IPS-11a (cell line): Measurements from ENCODE around the gene MARCHF2.
"Not testable (repeated sequence)": the region's sequence is repeated elsewhere in the genome, so short reads cannot be mapped to it uniquely, and the experiment has no call there.

Experiments used
- H3K4me3 ChIP-seq: one replicate; pipeline ENCODE4 v1.5.1; 2013; ENCODE audit warnings: low read depth, low read length, control low read depth

The MARCHF2 gene

DNA sequence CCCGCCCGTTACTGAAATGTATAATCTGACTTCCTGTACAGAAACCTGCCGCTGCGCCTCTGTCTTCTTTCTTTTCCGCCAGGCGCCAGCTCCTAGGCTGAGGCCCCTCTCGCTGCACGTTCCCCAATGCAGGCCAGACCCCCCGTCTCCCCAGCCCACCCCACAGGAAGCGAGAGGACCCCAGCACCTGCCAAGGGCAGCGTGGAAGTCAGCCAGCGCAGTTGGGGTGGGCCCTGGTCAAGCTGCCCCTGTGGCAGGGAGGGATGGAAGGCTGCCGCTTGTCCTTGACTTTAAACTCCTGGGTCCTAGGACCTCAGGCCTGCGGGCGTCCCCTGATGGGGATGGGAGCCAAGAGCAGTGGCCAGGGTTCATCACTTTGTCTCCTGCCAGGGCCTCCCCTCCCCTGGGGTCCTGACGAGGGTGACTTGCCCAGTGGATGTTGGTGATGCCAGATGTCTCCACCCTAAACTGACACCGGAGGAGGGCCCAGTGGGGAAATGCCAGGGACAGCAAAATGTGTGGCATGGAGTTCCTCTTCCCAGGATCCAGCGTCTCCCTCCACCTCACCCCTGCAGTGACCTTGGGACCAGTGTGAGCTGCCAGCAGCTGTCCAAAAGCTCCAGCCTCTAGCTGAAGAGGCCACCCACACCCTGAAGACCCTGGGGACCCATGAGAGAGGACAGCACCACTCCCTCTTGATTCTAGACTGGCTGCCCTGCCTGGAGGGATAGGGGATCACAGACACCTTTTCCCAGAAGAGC lies 8.5 kb upstream of the MARCHF2 start:
- no peak overlapping the region for H3K4me3 ChIP-seq

- not testable (repeated sequence) for H3K4me3 ChIP-seq
Observed at GRCh38 chr19:8410718-8411117, 2.4 kb upstream of the MARCHF2 start.

GRCh38 chr19:8413629-8413995 lies 507 bp downstream of the MARCHF2 start:
- H3K4me3 ChIP-seq: peak overlapping the region; percentile 63

DNA sequence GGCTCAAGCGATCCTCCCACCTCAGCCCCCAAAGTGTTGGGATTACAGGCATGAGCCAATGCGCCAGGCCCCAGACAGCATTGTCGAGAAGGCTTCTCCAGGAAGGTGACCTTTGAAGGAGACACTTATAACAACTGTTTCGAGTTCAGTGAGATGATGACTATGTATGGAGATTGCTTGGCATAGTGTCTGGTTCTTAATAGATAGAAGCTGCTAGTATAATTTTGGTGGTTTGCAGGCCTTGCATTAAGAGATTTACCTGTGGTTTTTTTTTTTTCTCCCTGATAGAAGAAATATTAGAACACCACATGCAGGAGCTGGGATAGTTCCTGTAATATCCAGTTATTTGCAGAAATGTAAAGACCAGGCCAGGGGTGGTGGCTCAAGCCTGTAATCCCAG lies 3.7 kb downstream of the MARCHF2 start:
- no peak overlapping the region for H3K4me3 ChIP-seq

DNA sequence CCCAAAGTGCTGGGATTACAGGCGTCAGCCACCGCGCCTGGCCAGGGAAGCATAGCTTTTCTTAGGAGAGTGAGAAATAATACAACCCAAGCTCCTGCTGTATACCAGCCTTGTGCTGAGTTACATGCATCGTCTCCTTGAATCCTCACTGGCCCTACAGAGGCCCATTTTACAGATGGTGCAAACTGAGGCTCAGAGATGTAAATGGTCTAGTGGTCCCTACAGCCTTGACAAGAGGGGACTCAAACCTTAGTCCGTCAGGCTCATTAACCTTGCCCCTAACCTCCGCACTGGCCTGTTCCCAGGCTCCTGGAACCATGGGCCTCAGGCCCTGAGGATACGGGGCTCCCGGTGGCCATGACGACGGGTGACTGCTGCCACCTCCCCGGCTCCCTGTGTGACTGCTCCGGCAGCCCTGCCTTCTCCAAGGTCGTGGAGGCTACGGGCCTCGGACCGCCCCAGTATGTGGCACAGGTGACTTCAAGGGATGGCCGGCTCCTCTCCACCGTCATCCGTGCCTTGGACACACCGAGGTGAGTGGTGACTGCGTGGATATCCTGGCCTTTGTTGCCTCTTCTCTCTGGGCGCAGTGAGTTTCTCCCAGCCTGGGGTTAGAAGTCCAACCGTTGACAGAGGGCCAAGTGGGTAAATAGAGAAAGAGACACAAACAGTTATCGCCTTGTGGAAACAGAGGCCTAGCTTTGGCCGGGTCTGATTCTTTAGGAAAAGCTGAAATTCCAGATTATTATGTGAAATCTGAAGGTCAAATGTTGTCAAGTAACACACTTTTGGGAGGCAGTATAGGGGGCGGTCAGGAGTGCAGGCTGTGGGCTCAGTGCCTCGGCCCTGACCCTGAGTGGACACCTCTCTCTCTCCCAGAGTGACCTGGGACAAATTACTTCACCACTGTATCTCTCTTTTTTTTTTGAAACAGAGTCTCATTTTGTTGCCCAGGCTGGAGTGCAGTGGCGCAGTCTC lies 8.7 kb downstream of the MARCHF2 start:
- H3K4me3 ChIP-seq: no peak overlapping the region

DNA sequence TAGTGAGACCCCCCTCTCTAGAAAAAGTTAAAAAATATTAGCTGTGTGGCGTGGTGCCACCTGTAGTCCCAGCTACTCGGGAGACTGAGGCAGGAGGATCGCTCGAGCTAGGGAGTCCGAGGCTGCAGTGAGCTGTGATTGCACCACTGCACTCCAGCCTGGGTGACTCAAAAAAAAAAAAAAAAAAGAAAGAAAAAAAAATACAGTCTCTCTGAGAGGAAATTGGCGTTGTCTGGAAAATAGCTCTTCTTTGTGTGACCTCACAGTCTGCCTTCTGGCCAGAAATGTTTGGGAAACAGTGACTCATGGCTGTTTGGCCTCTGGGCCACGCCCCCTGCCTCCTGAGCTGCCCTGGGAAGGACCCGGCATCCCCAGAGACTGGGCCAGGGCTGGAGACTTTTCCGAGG lies 10.7 kb downstream of the MARCHF2 start:
- no peak overlapping the region for H3K4me3 ChIP-seq

DNA sequence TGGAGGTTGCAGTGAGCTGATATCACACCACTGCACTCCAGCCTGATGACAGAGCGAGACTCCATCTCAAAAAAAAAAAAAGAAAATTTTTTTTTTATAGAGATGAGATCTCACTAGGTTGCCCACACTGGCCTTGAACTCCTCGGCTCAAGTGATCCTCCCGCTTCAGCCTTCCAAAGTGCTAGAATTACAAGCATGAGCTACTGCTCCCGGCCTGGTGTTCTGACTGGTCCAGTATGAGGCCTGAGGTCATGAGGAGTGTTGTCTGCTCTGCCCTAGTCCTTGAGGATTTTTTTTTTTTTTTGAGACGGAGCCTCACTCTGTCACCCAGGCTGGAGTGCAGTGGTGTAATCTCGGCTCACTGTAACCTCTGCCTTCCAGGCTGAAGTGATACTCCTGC lies 12.2 kb downstream of the MARCHF2 start:
- H3K4me3 ChIP-seq: not testable (repeated sequence)

DNA sequence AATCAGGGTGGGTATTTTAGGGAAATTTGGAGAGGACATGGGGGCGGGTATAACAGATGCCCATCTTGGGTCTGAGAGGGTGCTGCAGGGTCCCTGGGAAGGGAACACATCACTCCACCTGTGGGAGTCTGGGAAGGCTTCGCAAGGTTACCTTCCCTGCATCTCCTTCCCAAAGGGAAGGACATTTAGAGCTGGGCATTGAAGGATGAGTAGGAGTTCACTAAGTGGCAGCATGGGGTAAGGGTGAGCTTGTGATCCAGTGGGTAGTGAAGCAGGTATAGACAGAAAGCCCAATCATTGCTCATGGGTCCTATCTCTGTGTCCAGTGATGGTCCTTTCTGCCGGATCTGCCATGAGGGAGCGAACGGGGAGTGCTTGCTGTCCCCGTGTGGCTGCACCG lies 13.2 kb downstream of the MARCHF2 start:
- H3K4me3 ChIP-seq: no peak overlapping the region

DNA sequence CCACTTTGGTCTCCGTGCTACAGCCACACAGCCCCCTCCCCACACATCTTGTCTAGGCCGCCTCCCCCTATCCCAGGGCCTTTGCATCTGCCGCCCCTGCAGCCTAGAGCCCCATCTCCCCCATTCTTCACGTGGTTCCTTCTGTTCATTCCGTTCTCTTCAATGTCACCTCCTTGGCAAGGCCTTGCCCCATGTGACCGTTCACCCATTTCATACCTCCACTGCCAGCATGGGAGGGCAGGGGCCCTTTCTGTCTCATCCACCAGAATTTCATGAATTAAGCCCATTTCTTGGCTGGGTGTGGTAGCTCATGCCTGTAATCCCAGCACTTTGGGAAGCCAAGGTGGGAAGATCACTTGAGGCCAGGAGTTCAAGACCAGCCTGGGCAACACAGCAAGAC lies 15.9 kb downstream of the MARCHF2 start:
- H3K4me3 ChIP-seq: no peak overlapping the region

GRCh38 chr19:8429826-8430225 lies 16.7 kb downstream of the MARCHF2 start:
- no peak overlapping the region for H3K4me3 ChIP-seq

DNA sequence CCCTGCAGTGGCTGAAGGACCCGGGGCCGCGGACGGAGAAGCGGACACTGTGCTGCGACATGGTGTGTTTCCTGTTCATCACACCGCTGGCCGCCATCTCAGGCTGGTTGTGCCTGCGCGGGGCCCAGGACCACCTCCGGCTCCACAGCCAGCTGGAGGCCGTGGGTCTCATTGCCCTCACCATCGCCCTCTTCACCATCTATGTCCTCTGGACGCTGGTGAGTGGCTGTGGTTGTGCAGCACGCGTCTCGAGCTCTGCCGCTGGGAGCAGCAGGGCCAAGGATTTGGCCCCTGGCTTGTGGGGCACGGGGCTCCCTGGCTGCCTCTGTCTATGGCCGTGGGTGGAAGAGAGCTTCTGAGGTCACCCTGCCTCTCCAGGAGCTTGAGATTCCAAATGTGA lies 17.5 kb downstream of the MARCHF2 start:
- no peak overlapping the region for H3K4me3 ChIP-seq

- no peak overlapping the region for H3K4me3 ChIP-seq
Observed at GRCh38 chr19:8438236-8438635, 25.1 kb downstream of the MARCHF2 start.

GRCh38 chr19:8441725-8442544 lies 28.8 kb downstream of the MARCHF2 start:
- no peak overlapping the region for H3K4me3 ChIP-seq

DNA sequence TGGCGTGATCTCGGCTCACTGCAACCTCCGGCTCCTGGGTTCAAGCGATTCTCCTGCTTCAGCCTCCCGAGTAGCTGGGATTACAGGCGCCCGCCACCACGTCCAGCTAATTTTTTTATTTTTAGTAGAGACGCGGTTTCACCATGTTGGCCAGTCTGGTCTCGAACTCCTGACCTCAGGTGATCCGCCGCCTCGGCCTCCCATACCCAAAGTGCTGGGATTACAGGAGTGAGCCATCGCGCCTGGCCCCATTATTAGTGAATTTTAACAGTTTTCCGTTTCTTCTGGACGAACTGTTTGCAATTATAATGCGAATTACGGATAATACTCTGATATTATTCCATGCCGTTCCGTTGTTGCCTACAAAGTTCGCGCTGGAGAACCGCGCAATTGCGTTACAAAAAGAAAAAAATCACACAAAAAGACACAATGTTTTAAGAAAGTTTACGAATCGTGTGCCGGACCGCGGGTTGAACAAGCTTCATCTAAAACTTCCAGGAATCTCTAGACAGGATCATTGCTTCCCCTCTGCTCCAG lies 31.1 kb downstream of the MARCHF2 start:
- H3K4me3 ChIP-seq: peak overlapping the region; percentile 91

DNA sequence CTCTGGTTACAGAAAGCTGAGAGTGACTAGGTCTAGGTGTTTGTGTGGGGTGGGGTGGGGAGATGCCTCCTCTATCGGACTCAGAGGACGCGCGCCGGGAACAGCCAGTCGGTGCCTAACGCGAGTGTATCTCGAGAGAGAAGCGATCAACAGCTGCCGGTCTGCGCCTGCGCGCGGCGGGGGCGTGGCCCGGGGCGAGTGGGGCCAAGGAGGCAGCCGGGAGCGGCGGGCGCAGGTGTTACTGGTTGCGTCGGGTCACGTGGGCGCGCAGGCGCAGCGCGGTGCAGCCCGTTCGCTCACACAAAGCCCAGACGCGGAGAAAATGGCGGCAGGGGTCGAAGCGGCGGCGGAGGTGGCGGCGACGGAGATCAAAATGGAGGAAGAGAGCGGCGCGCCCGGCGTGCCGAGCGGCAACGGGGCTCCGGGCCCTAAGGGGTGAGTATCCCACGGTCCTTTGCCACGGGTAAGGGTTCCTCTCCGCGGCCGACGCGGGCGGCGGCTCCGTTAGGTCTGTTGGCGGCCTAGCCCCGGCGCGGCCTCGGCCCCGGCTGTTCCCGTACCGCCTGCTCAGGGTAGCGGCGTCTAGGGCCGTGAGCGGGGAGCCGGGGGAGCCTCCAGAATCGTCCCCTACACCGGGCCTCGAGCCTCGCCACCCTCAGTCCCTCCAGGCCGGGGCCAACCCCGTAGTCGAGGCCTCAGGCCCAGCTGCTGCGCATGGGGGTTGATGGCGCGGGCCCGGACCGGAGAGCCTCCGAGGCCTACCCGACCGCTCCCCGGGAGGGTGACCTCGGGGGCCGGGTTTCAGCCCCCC lies 31.8 kb downstream of the MARCHF2 start, which contains the start of gene HNRNPM:
Gene HNRNPM (plus strand): TSS at position 299 of the 811 bp plus-strand sequence. CDS start 24 bp downstream, at position 323.
- peak within 1 kb of the TSS; percentile 91 for H3K4me3 ChIP-seq

- H3K4me3 ChIP-seq: peak overlapping the region; percentile 91
Observed at GRCh38 chr19:8445488-8446001, 32.4 kb downstream of the MARCHF2 start.

DNA sequence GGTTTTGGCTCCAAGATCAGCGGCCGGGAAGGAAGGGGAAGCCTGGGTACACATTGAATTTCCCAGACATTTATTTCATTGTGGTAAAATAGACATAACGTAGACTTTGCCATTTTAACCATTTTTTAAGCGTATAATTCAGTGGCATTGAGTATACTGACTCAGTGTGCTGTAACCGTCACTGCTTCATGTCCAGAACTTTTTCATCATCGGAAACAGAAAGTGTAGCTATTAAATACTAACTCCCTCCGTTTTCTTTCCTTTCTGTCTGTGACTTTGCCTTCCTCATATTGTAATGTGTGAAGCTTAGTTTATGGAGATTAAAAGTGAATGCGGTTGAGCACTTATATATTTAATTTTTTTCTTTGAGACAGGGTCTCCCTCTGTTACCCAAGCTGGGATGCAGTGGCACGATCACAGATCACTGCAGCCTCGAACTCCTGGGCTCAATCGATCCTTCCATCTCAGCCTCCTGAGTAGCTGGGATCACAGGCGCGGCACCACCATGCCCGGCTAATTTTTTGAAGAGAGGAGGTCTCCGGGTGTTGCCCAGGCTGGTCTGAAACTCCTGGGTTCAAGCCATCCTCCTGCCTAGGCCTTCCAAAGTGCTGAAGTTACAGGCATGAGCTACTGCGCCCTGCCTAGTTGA lies 33.1 kb downstream of the MARCHF2 start:
- H3K4me3 ChIP-seq: peak overlapping the region; percentile 91

DNA sequence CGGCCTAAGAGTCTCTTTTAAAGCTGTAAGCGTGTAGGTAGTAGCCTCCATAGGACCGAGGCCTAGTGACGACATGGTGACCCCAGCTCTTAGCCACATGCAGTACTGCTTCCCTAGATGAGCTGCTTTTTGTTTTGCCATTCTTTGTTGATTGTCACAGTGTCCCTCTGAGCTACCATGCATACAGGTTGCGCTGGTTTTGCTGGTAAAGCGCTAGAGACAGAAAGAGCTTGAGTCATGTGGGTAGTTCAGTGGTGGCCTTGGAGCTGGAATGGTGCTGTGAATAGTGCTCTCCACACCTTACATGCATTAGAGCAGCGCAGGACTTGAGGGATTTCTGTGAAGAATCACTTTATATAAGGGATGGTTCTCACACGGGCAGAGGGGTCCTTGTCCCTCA lies 36.7 kb downstream of the MARCHF2 start:
- no peak overlapping the region for H3K4me3 ChIP-seq

GRCh38 chr19:8451377-8451776 lies 38.3 kb downstream of the MARCHF2 start:
- H3K4me3 ChIP-seq: no peak overlapping the region
